HG03135 (cell line): ENCODE measurements around the gene NRP1.

Experiments
- ATAC-seq: cut with Tn5 transposase; IDR thresholded peaks from one replicate; pipeline ENCODE4 v1.9.1; 2021; ENCODE audit warnings: mild to moderate bottlenecking, moderate library complexity; ENCODE audit not compliant: unreplicated experiment

NRP1 gene

GRCh38 chr10:33216661-33217427 lies 117.6 kb downstream of the NRP1 start:
- ATAC-seq, result no peak

DNA sequence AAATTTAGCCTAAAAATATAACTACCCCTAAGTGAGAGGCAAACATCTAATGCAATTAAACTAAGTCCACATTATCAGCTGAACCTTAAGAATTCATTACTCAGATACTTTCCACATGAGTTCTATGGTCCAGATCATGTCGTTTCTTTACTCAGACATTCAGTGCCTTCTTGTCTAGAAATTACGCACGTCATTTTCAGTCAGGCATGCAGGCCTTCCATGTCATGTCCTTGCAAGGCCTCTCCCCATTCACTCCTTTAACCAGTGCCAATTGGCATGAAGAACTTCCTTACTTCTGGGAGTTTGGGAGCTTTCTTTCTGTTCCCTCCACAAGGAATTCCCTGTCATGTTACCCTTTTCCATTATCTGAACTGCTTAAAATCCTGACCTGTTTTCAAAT lies 118.8 kb downstream of the NRP1 start:
- no peak for ATAC-seq

DNA sequence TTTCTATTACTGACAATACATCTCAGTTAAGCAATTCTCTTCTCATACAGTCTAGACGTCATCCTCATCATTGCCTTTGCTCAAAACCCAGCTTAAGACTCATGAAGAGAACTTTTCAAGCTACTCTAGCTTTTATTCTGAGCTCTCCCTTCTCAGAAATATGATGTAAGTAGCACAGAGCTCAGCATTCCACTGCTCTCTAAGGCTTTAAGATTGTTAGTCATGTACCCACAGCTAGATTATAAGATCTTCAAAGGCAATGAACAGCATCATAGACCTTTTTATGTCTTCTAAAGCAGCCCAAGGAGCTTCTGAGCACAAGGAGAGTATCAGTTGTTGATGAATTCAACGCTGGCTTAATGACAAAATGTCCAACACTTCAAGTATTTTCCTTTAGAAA lies 119.3 kb downstream of the NRP1 start:
- ATAC-seq, result no peak

GRCh38 chr10:33214174-33214573 lies 120.3 kb downstream of the NRP1 start:
- ATAC-seq, result no peak

DNA sequence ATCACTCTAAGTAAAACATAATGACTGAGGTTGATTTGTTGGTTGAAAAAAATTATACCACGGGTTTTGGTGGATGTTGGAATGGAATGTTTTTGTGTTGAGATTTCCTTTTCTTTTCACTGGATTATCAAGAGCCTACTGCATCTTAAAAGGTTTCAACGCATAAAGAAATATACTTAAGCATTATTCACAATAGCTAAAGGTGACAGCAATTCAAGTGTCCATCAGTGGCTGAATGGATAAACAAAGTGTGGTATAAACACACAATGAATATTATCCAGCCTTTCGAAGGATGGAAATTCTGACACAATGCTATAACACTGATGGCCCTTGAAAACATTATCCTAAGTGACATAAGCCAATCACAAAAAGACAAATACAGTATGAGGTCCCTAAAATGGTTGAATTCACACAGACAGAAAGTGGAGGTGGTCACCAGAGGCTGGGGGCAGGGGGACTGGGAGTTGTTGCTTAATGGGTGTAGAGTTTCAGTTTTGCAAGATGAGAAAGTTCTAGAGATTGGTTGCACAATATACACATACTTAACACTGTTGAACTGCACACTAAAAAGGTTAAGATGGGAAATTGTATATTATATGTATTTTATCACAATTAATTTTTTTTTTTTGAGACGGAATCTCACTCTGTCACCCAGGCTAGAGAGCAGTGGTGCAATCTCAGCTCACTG lies 122.3 kb downstream of the NRP1 start:
- ATAC-seq, result no peak

GRCh38 chr10:33211106-33211878 lies 123.2 kb downstream of the NRP1 start:
- no peak for ATAC-seq

DNA sequence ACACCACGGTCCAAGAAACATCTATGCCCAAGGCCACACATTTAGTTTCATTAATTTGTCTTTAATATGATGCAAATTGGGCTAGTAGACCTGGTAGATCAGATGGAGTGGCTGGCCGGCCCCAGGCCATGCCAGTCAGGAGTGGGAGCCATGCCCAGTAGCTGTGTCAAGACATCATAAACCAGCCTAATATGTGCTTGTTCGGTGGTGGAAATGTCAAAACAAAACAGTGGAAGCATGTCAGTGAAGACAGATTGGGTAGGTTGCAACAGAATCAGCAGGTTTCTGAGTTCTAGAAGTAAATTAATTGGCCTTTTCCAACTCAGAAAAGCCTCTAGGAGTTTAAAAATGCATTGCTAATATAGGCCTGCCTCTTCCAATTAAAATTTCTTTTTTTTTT lies 124.7 kb downstream of the NRP1 start:
- no peak for ATAC-seq

- no peak for ATAC-seq
Measured at GRCh38 chr10:33208166-33208565, 126.3 kb downstream of the NRP1 start.

DNA sequence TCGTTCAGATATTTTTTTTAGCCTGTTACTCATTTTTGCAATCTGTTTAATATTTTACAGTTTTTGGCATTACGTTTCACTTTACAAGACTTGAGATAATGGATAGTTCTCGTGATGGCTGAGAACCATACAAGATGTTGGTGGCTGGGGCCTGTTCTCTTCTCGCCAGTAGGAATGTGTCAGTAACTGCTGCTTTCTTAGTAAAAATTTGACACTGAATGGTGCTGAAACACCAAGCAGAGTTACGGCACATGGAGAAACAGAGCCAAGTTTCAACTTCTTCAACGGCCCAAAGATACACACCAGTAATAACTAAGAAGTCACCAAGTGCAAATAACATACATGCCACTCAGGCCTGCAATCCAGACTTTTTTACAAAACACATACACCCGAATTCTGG lies 130.4 kb downstream of the NRP1 start:
- ATAC-seq, result no peak

- ATAC-seq, result no peak
Measured at GRCh38 chr10:33201971-33202370, 132.5 kb downstream of the NRP1 start.

- ATAC-seq, result no peak
Measured at GRCh38 chr10:33201056-33201780, 133.2 kb downstream of the NRP1 start.

DNA sequence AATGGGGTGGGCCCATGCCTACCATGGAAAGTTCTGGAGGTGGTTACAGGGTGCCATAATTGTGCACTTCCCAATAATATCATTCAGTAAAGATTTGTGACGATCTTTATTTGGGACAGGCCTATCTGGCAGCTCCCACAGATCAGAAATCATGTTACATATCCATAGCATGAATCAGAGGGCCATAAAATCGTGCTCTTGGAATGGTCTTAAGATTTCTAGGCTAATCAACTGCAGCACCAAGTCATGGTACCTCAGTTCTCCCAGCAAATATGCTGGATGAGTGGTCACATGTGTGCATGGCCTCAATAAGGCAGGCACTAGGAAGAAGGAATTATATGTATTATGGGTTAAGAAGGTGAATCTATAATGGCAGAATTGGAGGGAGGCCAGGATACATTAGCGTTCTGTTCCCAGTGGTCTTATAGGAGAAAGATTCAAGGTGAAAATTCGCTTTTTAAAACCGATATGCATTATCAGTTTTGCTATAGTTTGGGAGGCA lies 134.7 kb downstream of the NRP1 start:
- no peak for ATAC-seq

GRCh38 chr10:33198610-33199009 lies 135.9 kb downstream of the NRP1 start:
- ATAC-seq, result no peak

DNA sequence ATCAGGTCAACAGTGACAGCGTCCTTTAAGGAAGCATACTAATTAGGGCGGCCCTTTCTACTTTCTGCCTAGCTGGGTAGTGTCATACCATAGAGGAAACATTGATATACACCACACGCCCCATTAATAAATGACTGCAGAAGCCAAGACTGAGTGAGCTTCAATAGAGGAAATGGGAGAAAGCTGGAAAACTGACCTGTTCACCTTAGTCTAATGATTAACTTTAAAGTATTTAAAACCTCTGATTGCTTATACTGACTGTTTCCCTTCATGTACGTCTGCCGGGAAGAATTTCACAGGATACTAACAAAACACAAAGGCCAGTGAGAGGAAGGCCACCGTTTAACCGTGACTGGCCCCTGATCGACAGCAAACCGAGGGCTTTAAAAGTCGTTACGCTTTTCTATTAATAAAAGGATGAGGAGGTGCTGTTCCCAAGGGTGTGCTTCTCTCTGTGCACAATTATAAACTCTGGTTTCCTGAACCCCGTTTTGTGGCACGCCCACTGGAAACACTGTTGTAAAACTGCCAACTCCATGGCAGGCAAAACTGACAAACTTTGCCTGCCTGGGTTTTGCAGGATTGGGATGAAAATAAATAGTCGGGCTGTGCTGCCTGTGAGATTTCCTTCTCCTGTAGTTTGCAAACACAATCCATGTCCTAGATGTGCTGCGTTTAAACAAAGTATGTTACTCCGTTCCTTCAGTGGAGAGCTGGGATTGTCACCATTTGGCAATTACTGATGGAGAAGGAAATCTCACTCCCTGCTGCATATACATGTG lies 137.6 kb downstream of the NRP1 start:
- no peak for ATAC-seq

DNA sequence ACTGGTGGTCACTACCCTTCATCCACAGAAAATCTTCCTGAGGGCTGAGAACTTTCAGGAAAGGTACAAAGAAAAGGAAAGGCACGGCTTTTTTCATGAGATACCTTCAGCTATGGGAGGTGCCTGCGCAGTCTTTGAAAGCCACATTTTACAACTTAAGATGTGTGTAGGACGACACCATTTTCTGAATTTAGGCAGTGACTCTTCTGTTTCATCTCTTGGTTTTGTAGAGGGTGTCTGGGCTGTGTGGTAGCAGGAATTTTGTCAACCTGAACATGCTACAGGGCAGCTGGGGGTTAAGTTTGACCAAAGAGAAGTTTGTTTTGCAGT lies 138.1 kb downstream of the NRP1 start:
- ATAC-seq, result no peak

DNA sequence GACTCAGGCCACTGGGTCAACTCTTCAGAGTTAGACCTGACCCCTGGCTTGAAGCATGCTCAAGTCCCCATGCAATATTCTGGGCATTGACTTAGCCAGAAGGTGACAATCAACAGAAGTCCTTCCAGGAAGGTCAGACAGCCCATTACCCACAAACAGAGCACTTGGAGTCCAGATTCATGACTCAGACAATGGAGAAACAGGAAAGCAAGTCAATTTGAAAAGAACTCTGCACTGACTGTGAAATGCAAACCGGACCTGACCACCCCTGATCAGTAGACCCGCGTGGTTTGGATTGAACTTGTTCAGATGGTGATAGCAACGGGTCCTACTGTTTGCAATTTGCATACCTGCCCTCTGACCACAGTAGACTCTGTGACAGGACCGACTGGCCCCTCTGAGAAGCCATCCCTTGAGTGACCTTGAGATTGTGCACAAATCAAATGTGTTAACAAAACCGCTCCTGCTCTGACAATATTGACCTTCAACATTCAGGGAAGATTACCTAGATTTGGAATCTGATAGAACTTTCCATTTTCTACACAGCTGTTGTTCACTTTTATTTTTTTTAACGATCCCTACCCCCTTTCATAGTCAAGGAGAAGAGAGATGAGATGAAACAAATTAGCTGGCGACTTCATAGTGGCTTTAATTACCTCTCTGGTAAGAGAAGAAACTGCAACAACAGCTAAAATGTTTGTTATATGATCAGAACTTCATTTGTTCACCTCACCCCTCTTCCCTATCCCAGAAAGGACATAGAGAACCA lies 138.7 kb downstream of the NRP1 start:
- ATAC-seq, result no peak

GRCh38 chr10:33193701-33194521 lies 140.6 kb downstream of the NRP1 start:
- ATAC-seq, result no peak

- ATAC-seq, result peak; percentile 74
Measured at GRCh38 chr10:33193057-33193700, 141.3 kb downstream of the NRP1 start.
